Small intestine (tissue), 16 donors: Measurements from ENCODE around the gene SWT1. TPM values are rescaled to one million over a fixed set of nuclear protein-coding genes. Genes with fewer than 3 reads are reported as not detected.
A peak's percentile ranks its signal among the peaks of the same experiment; 100 is the strongest.

Experiments
- DNase-seq, 2 donors: peaks; one replicate each; pipeline versions ENCODE4 v3.0.0 to v3.0.0-alpha.2; 2013
- FAIRE-seq: peaks from 2 replicates; lab custom pipeline; 2012; peaks lifted over from hg19 to GRCh38; lab: Jason Lieb, UNC
- H3K27ac ChIP-seq, 3 donors: one replicate each; pipeline ENCODE4 v1.5.1; 2013; ENCODE audit warnings: low read length in 2 of 3, mild to moderate bottlenecking in 2 of 3, control low read depth in 1 of 3, inconsistent platforms in 1 of 3, low read depth in 1 of 3, moderate library complexity in 1 of 3
- H3K27me3 ChIP-seq, 3 donors: one replicate each; pipeline ENCODE4 v1.6.1; 2013; ENCODE audit warnings: low read length in 3 of 3, inconsistent platforms in 1 of 3; ENCODE audit not compliant: control insufficient read depth in 3 of 3, insufficient read depth in 3 of 3
- H3K36me3 ChIP-seq, 3 donors: one replicate each; pipeline ENCODE4 v1.6.1; 2013; ENCODE audit warnings: low read length in 3 of 3, inconsistent platforms in 1 of 3, low read depth in 1 of 3, mild to moderate bottlenecking in 1 of 3, moderate library complexity in 1 of 3; ENCODE audit not compliant: control insufficient read depth in 3 of 3, insufficient read depth in 2 of 3
- H3K4me1 ChIP-seq, 3 donors: one replicate each; pipeline ENCODE4 v1.6.1; 2013; ENCODE audit warnings: low read length in 2 of 3, inconsistent platforms in 1 of 3, low read depth in 1 of 3, mild to moderate bottlenecking in 1 of 3, moderate library complexity in 1 of 3; ENCODE audit not compliant: control insufficient read depth in 3 of 3, insufficient read depth in 2 of 3
- H3K4me3 ChIP-seq, 3 donors: one replicate each; pipeline ENCODE4 v1.5.1; 2013; ENCODE audit warnings: low read length in 3 of 3, control low read depth in 1 of 3, inconsistent platforms in 1 of 3, low read depth in 1 of 3, mild to moderate bottlenecking in 1 of 3, moderate library complexity in 1 of 3
- H3K9me3 ChIP-seq, 2 donors: one replicate each; pipeline ENCODE4 v1.6.1; 2013; ENCODE audit warnings: low read depth in 1 of 2, low read length in 1 of 2; ENCODE audit not compliant: control insufficient read depth in 2 of 2, insufficient read depth in 1 of 2
- WGBS, 3 donors: extraction: QIAGEN DNeasy Blood & Tissue Kit; methylation state at CpG; one replicate each; pipeline ENCODE4 v1.1.7; 2013; 5-methylcytosine and 5-hydroxymethylcytosine counted together
- long read RNA-seq, 10 donors: transcript quantifications; one replicate each; lab custom pipeline, GENCODE V29; 2026
- polyA plus RNA-seq, 4 donors: library from polyadenylated mRNA; stranded (reverse) in 3 of 4; unstranded in 1 of 4; fragments of 200-250 nt in 3 of 4; fragments of 120-200 nt in 1 of 4; gene quantifications; one replicate each; pipeline versions ENCODE4 v1.2.1 to v1.2.3, GENCODE V29; 2013
- donor health status: healthy with polysubstance abuse.
- donor health status: control.
- donor health status: control.
- donor health status: Bipolar disorder and iron deficiency.
- donor health status: healthy.

Gene SWT1
- 1 to 10 TPM; 2.4 to 5.6 (median 4.2) TPM for polyA plus RNA-seq
- long read RNA-seq, donor 1, result 0 reads
- long read RNA-seq, donor 2, result 0 reads
- long read RNA-seq, donor 3, result 0 reads
- long read RNA-seq, donor 4, result 0 reads
- long read RNA-seq, donor 5, result 0 reads
- long read RNA-seq, donor 6, result 0 reads
- long read RNA-seq, donor 7, result 0 reads
- long read RNA-seq, donor 8, result 0 reads
- long read RNA-seq, donor 9, result 0 reads
- long read RNA-seq, donor 10, result 0 reads

GRCh38 chr1:185156854-185157598 lies at the start of gene SWT1, which contains the start of gene TRMT1L:
Gene SWT1 (plus strand): TSS chr1:185157167. CDS start chr1:185160842, 3,675 bp downstream.
Gene TRMT1L (minus strand): TSS chr1:185156953. CDS start chr1:185156712, 241 bp downstream.
- H3K9me3 ChIP-seq, result no peaks in the 10 kb centered on the region
- peak within 1 kb of the TSS; percentile 90 to 100 (median 99) for H3K27ac ChIP-seq
- H3K4me1 ChIP-seq, result peaks cover 0 to 8% (median 7%) of the 10 kb centered on the region in 3 donors
- H3K36me3 ChIP-seq, result peaks cover 0 to 5% (median 3%) of the 10 kb centered on the region in 3 donors
- WGBS, 3 donors, result 0 to 1% (median 0%) methylated on average over 63 of the region's 63 CpGs
- peak within 1 kb of the TSS; percentile 76 to 96 (median 84) for H3K4me3 ChIP-seq
- H3K27me3 ChIP-seq, result no peaks in the 10 kb centered on the region
- peak; percentile 100 for DNase-seq
- peak; percentile 41 for FAIRE-seq

- FAIRE-seq (no peak), DNase-seq (no peak)
- Histone ChIP-seq H3K4me3 (no peak overlapping the region), H3K4me1 (no peaks in the 10 kb centered on the region), H3K27me3 (no peaks in the 10 kb centered on the region), H3K27ac (no peak overlapping the region), H3K36me3 (peaks cover 0 to 2% (median 0%) of the 10 kb centered on the region in 3 donors), H3K9me3 (peaks cover 0 to 21% of the 10 kb centered on the region in 2 donors)
These were observed 48.6 kb upstream of the SWT1 start for GRCh38 chr1:185108321-185108720.

GRCh38 chr1:185110145-185110544 lies 46.8 kb upstream of the SWT1 start:
- Histone ChIP-seq H3K27ac (no peak overlapping the region), H3K9me3 (peaks cover 0 to 21% of the 10 kb centered on the region in 2 donors), H3K4me1 (no peaks in the 10 kb centered on the region), H3K36me3 (no peaks in the 10 kb centered on the region), H3K4me3 (no peak overlapping the region), H3K27me3 (no peaks in the 10 kb centered on the region)
- no peak for FAIRE-seq
- no peak for DNase-seq

- Histone ChIP-seq H3K27ac (no peak overlapping the region), H3K4me3 (no peak overlapping the region), H3K4me1 (no peaks in the 10 kb centered on the region), H3K36me3 (no peaks in the 10 kb centered on the region), H3K27me3 (no peaks in the 10 kb centered on the region), H3K9me3 (peaks cover 0 to 19% of the 10 kb centered on the region in 2 donors)
- no peak for DNase-seq
- FAIRE-seq, result no peak
These were observed 45.1 kb upstream of the SWT1 start for GRCh38 chr1:185111873-185112272.

GRCh38 chr1:185112356-185112755 lies 44.6 kb upstream of the SWT1 start:
- no peak overlapping the region for H3K27ac ChIP-seq
- H3K4me3 ChIP-seq, result no peak overlapping the region
- DNase-seq (peak in 1 of 2 donors; percentile 3), FAIRE-seq (no peak)
- no peaks in the 10 kb centered on the region for H3K36me3 ChIP-seq
- WGBS, 3 donors, result 41 to 60% (median 57%) methylated on average over 2 of the region's 2 CpGs
- H3K4me1 ChIP-seq, result no peaks in the 10 kb centered on the region
- H3K9me3 ChIP-seq, result peaks cover 0 to 19% of the 10 kb centered on the region in 2 donors
- no peaks in the 10 kb centered on the region for H3K27me3 ChIP-seq

- WGBS, 3 donors, result 84 to 93% (median 85%) methylated on average over 2 of the region's 2 CpGs
These were observed 27.3 kb upstream of the SWT1 start for GRCh38 chr1:185129708-185130107.

GRCh38 chr1:185132534-185132933 lies 24.4 kb upstream of the SWT1 start:
- H3K4me1 ChIP-seq, result no peaks in the 10 kb centered on the region
- no peak overlapping the region for H3K27ac ChIP-seq
- peaks cover 8 to 24% (median 10%) of the 10 kb centered on the region in 3 donors for H3K36me3 ChIP-seq
- 94 to 100% (median 99%) methylated on average over 1 of the region's 1 CpG for WGBS, 3 donors
- H3K27me3 ChIP-seq, result no peaks in the 10 kb centered on the region
- FAIRE-seq (peak; percentile 33), DNase-seq (no peak)
- H3K9me3 ChIP-seq, result peaks cover 0 to 8% of the 10 kb centered on the region in 2 donors
- H3K4me3 ChIP-seq, result no peak overlapping the region

More at GRCh38 chr1:185129708-185130107, 27.3 kb upstream of the SWT1 start:
- Histone ChIP-seq H3K27me3 (no peaks in the 10 kb centered on the region), H3K27ac (no peak overlapping the region), H3K4me3 (no peak overlapping the region), H3K36me3 (peaks cover 8 to 27% (median 11%) of the 10 kb centered on the region in 3 donors), H3K4me1 (no peaks in the 10 kb centered on the region), H3K9me3 (peaks cover 0 to 8% of the 10 kb centered on the region in 2 donors)
- no peak for DNase-seq
- no peak for FAIRE-seq

GRCh38 chr1:185137896-185138545 lies 18.9 kb upstream of the SWT1 start:
- DNase-seq (no peak), FAIRE-seq (no peak)
- no peaks in the 10 kb centered on the region for H3K27me3 ChIP-seq
- H3K4me3 ChIP-seq, result no peak overlapping the region
- H3K27ac ChIP-seq, result no peak overlapping the region
- 92 to 98% (median 97%) methylated on average over 1 of the region's 1 CpG for WGBS, 3 donors
- H3K36me3 ChIP-seq, result peaks cover 2 to 27% (median 3%) of the 10 kb centered on the region in 3 donors
- H3K9me3 ChIP-seq, result no peaks in the 10 kb centered on the region
- no peaks in the 10 kb centered on the region for H3K4me1 ChIP-seq
